Liver (tissue), 3 donors: Measurements from ENCODE around the gene MYO18A.

ENCODE experiments used
- EGR1 ChIP-seq, 2 donors: IDR thresholded peaks; 2 replicates each; pipeline ENCODE4 v1.6.1; 2016 to 2018; ENCODE audit warnings: antibody characterized with exemption in 2 of 2, low read depth in 2 of 2
- JUND ChIP-seq, 2 donors: IDR thresholded peaks; 2 replicates each; pipeline ENCODE4 v1.6.1; 2016; ENCODE audit warnings: antibody characterized with exemption in 2 of 2
- NR2F2 ChIP-seq: IDR thresholded peaks from 2 replicates; pipeline ENCODE4 v1.6.1; 2016; ENCODE audit warnings: antibody characterized with exemption
- RXRA ChIP-seq, 2 donors: IDR thresholded peaks; 2 replicates each; pipeline ENCODE4 v1.6.1; 2017 to 2018; ENCODE audit warnings: antibody characterized with exemption in 2 of 2, mild to moderate bottlenecking in 1 of 2
- SP1 ChIP-seq: IDR thresholded peaks from 2 replicates; pipeline ENCODE4 v1.6.1; 2018; ENCODE audit warnings: antibody characterized with exemption, mild to moderate bottlenecking
- TAF1 ChIP-seq: conservative IDR thresholded peaks from 2 replicates; pipeline ENCODE4 v1.6.1; 2016; ENCODE audit warnings: antibody characterized with exemption, mild to moderate bottlenecking
- YY1 ChIP-seq: IDR thresholded peaks from 2 replicates; pipeline ENCODE4 v1.6.1; 2016; ENCODE audit warnings: antibody characterized with exemption, mild to moderate bottlenecking
- TF ChIP-seq, protein P1 (sequence below): fragments of 150-350 bp; IDR thresholded peaks from 2 replicates; pipeline ENCODE4 v1.5.1; 2017; ENCODE audit warnings: improper control_type of control experiment, low read depth, low read length; ENCODE audit not compliant: missing input control
- TF ChIP-seq, protein P2 (sequence below): IDR thresholded peaks from 2 replicates; pipeline ENCODE4 v1.6.1; 2016; ENCODE audit warnings: antibody characterized with exemption
- TF ChIP-seq, protein P3 (sequence below): IDR thresholded peaks from 2 replicates; pipeline ENCODE4 v1.6.1; 2016; ENCODE audit warnings: antibody characterized with exemption
- TF ChIP-seq, protein P4 (sequence below): IDR thresholded peaks from 2 replicates; pipeline ENCODE4 v1.6.1; 2016; ENCODE audit warnings: antibody characterized with exemption, mild to moderate bottlenecking
- TF ChIP-seq, protein P5 (sequence below): IDR thresholded peaks from 2 replicates; pipeline ENCODE4 v1.6.1; 2016; ENCODE audit warnings: antibody characterized with exemption
- donor health status: healthy.
- donor health status: healthy.

DNA sequence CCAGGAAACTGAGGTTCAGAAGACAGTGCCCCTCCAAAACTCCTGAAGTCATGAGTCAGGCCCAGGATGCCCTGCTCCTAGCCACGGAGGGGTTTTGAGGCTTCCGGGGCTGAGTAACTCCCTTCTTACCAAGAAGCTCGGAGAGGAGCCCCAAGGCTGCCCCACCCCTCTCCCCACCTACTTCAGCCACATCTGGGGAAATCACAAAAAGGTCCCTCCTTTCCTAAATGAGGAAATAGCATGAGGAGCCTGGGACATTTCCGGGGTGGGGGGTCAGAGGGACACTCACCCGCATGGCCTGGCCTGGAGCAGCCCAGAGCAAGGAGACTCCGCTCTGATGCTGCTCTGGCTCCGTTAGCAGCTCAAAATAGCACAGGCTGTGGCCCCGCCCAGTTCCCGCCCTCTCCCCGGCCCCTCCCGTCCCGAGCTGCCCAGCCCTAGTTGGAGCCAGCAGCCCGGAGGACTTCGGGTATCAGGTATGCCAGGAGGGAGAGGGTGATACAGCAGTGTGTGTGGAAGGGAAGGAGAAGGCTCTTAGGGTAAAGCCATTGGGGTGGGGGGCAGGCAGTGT, 40.1 kb downstream of the MYO18A start:
- TF ChIP-seq, protein P1, sequence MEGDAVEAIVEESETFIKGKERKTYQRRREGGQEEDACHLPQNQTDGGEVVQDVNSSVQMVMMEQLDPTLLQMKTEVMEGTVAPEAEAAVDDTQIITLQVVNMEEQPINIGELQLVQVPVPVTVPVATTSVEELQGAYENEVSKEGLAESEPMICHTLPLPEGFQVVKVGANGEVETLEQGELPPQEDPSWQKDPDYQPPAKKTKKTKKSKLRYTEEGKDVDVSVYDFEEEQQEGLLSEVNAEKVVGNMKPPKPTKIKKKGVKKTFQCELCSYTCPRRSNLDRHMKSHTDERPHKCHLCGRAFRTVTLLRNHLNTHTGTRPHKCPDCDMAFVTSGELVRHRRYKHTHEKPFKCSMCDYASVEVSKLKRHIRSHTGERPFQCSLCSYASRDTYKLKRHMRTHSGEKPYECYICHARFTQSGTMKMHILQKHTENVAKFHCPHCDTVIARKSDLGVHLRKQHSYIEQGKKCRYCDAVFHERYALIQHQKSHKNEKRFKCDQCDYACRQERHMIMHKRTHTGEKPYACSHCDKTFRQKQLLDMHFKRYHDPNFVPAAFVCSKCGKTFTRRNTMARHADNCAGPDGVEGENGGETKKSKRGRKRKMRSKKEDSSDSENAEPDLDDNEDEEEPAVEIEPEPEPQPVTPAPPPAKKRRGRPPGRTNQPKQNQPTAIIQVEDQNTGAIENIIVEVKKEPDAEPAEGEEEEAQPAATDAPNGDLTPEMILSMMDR = no peak
- TF ChIP-seq TAF1 (no peak), SP1 (no peak), EGR1 (IDR thresholded peaks at IDR 0.05; ENCODE audit: low read depth in 2 of 2) (no peak), JUND (IDR thresholded peaks at IDR 0.05) (no peak), YY1 (no peak), RXRA (IDR thresholded peaks at IDR 0.05) (peak in 1 of 2 donors; percentile 12), NR2F2 (peak; percentile 62)
- TF ChIP-seq, protein P2, sequence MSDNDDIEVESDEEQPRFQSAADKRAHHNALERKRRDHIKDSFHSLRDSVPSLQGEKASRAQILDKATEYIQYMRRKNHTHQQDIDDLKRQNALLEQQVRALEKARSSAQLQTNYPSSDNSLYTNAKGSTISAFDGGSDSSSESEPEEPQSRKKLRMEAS = no peak
- TF ChIP-seq, protein P3, sequence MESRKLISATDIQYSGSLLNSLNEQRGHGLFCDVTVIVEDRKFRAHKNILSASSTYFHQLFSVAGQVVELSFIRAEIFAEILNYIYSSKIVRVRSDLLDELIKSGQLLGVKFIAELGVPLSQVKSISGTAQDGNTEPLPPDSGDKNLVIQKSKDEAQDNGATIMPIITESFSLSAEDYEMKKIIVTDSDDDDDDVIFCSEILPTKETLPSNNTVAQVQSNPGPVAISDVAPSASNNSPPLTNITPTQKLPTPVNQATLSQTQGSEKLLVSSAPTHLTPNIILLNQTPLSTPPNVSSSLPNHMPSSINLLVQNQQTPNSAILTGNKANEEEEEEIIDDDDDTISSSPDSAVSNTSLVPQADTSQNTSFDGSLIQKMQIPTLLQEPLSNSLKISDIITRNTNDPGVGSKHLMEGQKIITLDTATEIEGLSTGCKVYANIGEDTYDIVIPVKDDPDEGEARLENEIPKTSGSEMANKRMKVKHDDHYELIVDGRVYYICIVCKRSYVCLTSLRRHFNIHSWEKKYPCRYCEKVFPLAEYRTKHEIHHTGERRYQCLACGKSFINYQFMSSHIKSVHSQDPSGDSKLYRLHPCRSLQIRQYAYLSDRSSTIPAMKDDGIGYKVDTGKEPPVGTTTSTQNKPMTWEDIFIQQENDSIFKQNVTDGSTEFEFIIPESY = no peak
- TF ChIP-seq, protein P4, sequence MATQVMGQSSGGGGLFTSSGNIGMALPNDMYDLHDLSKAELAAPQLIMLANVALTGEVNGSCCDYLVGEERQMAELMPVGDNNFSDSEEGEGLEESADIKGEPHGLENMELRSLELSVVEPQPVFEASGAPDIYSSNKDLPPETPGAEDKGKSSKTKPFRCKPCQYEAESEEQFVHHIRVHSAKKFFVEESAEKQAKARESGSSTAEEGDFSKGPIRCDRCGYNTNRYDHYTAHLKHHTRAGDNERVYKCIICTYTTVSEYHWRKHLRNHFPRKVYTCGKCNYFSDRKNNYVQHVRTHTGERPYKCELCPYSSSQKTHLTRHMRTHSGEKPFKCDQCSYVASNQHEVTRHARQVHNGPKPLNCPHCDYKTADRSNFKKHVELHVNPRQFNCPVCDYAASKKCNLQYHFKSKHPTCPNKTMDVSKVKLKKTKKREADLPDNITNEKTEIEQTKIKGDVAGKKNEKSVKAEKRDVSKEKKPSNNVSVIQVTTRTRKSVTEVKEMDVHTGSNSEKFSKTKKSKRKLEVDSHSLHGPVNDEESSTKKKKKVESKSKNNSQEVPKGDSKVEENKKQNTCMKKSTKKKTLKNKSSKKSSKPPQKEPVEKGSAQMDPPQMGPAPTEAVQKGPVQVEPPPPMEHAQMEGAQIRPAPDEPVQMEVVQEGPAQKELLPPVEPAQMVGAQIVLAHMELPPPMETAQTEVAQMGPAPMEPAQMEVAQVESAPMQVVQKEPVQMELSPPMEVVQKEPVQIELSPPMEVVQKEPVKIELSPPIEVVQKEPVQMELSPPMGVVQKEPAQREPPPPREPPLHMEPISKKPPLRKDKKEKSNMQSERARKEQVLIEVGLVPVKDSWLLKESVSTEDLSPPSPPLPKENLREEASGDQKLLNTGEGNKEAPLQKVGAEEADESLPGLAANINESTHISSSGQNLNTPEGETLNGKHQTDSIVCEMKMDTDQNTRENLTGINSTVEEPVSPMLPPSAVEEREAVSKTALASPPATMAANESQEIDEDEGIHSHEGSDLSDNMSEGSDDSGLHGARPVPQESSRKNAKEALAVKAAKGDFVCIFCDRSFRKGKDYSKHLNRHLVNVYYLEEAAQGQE = no peak
- TF ChIP-seq, protein P5, sequence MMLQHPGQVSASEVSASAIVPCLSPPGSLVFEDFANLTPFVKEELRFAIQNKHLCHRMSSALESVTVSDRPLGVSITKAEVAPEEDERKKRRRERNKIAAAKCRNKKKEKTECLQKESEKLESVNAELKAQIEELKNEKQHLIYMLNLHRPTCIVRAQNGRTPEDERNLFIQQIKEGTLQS = no peak
